NT2/D1 (cell line): ENCODE measurements around the gene EMID1.

Experiments used
- DNase-seq: peaks from one replicate; pipeline ENCODE4 v3.0.0-alpha.2; 2011; ENCODE audit warnings: low read depth, low spot score
- H3K27me3 ChIP-seq: 2 replicates; pipeline ENCODE4 v1.6.0; 2011; ENCODE audit warnings: mild to moderate bottlenecking; ENCODE audit not compliant: insufficient read length, insufficient read depth
- H3K36me3 ChIP-seq: 2 replicates; pipeline ENCODE4 v1.6.1; 2011; ENCODE audit warnings: mild to moderate bottlenecking, low read length, mixed read lengths; ENCODE audit not compliant: insufficient read depth, insufficient read length
- H3K4me1 ChIP-seq: 2 replicates; pipeline ENCODE4 v1.5.1; 2011; ENCODE audit not compliant: insufficient read depth, insufficient read length
- H3K4me3 ChIP-seq: 2 replicates; pipeline ENCODE4 v1.5.1; 2011; ENCODE audit warnings: low read depth; ENCODE audit not compliant: insufficient read length
- H3K9ac ChIP-seq: 2 replicates; pipeline ENCODE4 v1.6.0; 2011; ENCODE audit warnings: low read depth; ENCODE audit not compliant: insufficient read length
- H3K9me3 ChIP-seq: 2 replicates; pipeline ENCODE4 v1.5.1; 2011; ENCODE audit warnings: mild to moderate bottlenecking, low read length; ENCODE audit not compliant: insufficient read depth
- SUZ12 ChIP-seq: IDR thresholded peaks from 2 replicates; pipeline ENCODE4 v1.6.1; 2011; ENCODE audit not compliant: insufficient read length, insufficient read depth; ENCODE audit errors: extremely low read depth
- YY1 ChIP-seq: IDR thresholded peaks from 2 replicates; pipeline ENCODE4 v1.6.1; 2011; ENCODE audit not compliant: insufficient read length, insufficient read depth
- ZNF274 ChIP-seq: IDR thresholded peaks from 2 replicates; pipeline ENCODE4 v1.6.1; 2011; ENCODE audit warnings: mild to moderate bottlenecking, low read depth, low read length

Gene EMID1

GRCh38 chr22:29200901-29201300, 4.8 kb upstream of the EMID1 start:
- DNase-seq = no peak
- H3K9me3 ChIP-seq = no peaks in the 10 kb centered on the region
- H3K4me3 ChIP-seq = no peak overlapping the region
- H3K27me3 ChIP-seq = no peaks in the 10 kb centered on the region
- no peak for TF ChIP-seq ZNF274
- no peak for TF ChIP-seq SUZ12
- no peak for TF ChIP-seq YY1
- H3K36me3 ChIP-seq = no peaks in the 10 kb centered on the region
- no peak overlapping the region for H3K9ac ChIP-seq
- peaks cover 4% of the 10 kb centered on the region for H3K4me1 ChIP-seq

- TF ChIP-seq ZNF274 (no peak), YY1 (no peak), SUZ12 (no peak)
- no peaks in the 10 kb centered on the region for H3K9me3 ChIP-seq
- H3K9ac ChIP-seq = peak overlapping the region; percentile 8
- DNase-seq = no peak
- no peaks in the 10 kb centered on the region for H3K36me3 ChIP-seq
- peaks cover 3% of the 10 kb centered on the region for H3K27me3 ChIP-seq
- peaks cover 8% of the 10 kb centered on the region for H3K4me1 ChIP-seq
- no peak overlapping the region for H3K4me3 ChIP-seq
These were observed 3.9 kb upstream of the EMID1 start for GRCh38 chr22:29201782-29202181.

- no peak overlapping the region for H3K4me3 ChIP-seq
- H3K4me1 ChIP-seq = peaks cover 8% of the 10 kb centered on the region
- H3K36me3 ChIP-seq = no peaks in the 10 kb centered on the region
- peak overlapping the region; percentile 8 for H3K9ac ChIP-seq
- H3K27me3 ChIP-seq = peaks cover 3% of the 10 kb centered on the region
- no peak for DNase-seq
- no peaks in the 10 kb centered on the region for H3K9me3 ChIP-seq
- no peak for TF ChIP-seq SUZ12
- no peak for TF ChIP-seq YY1
- TF ChIP-seq ZNF274 = no peak
These were observed 3.2 kb upstream of the EMID1 start for GRCh38 chr22:29202212-29203192.

- peaks cover 3% of the 10 kb centered on the region for H3K27me3 ChIP-seq
- H3K9ac ChIP-seq = no peak overlapping the region
- TF ChIP-seq ZNF274 (no peak), SUZ12 (no peak), YY1 (no peak)
- no peaks in the 10 kb centered on the region for H3K9me3 ChIP-seq
- H3K4me3 ChIP-seq = no peak overlapping the region
- H3K4me1 ChIP-seq = peaks cover 9% of the 10 kb centered on the region
- H3K36me3 ChIP-seq = no peaks in the 10 kb centered on the region
- DNase-seq = no peak
These were observed 1.9 kb upstream of the EMID1 start for GRCh38 chr22:29203488-29204454.

GRCh38 chr22:29204455-29205183, 1.1 kb upstream of the EMID1 start:
- TF ChIP-seq SUZ12 (no peak), YY1 (no peak), ZNF274 (no peak)
- no peak overlapping the region for H3K4me3 ChIP-seq

GRCh38 chr22:29205252-29205593, 473 bp upstream of the EMID1 start:
- no peak for DNase-seq
- no peak for TF ChIP-seq YY1
- TF ChIP-seq ZNF274 = no peak
- Histone ChIP-seq H3K36me3 (no peaks in the 10 kb centered on the region), H3K27me3 (peaks cover 3% of the 10 kb centered on the region), H3K9me3 (no peaks in the 10 kb centered on the region), H3K9ac (peak overlapping the region; percentile 42), H3K4me1 (peaks cover 22% of the 10 kb centered on the region), H3K4me3 (peak overlapping the region; percentile 36)

More at GRCh38 chr22:29204455-29205183, 1.1 kb upstream of the EMID1 start:
- Histone ChIP-seq H3K9ac (no peak overlapping the region), H3K27me3 (peaks cover 3% of the 10 kb centered on the region), H3K36me3 (no peaks in the 10 kb centered on the region), H3K9me3 (no peaks in the 10 kb centered on the region), H3K4me1 (peaks cover 17% of the 10 kb centered on the region)
- DNase-seq = no peak
